ENCODE measurements around the gene KDELR1.
A peak's percentile ranks its signal among the peaks of the same experiment; 100 is the strongest.

KDELR1 gene

GRCh38 chr19:48371367-48371766 is 20.0 kb downstream of the KDELR1 start:
- DNase-seq (ENCODE audit: low read depth in 2 of 2), result no peak

- no peak for DNase-seq (ENCODE audit: low read depth in 2 of 2)
Observed at GRCh38 chr19:48370955-48371354, 20.4 kb downstream of the KDELR1 start.

GRCh38 chr19:48368936-48369335 is 22.4 kb downstream of the KDELR1 start:
- no peak for DNase-seq (ENCODE audit: low read depth in 2 of 2)

GRCh38 chr19:48367855-48368254 is 23.5 kb downstream of the KDELR1 start:
- no peak for DNase-seq (ENCODE audit: low read depth in 2 of 2)

GRCh38 chr19:48365602-48366001 is 25.7 kb downstream of the KDELR1 start:
- DNase-seq (ENCODE audit: low read depth in 2 of 2), result no peak

- no peak for DNase-seq (ENCODE audit: low read depth in 2 of 2)
Observed at GRCh38 chr19:48364598-48365348, 26.6 kb downstream of the KDELR1 start.

- DNase-seq (ENCODE audit: low read depth in 2 of 2), result peak; percentile 87 to 98
Observed at GRCh38 chr19:48363810-48364597, 27.3 kb downstream of the KDELR1 start, which contains the start of the genes SYNGR4 and TMEM143. SYNGR4 (plus strand) TSS chr19:48364367; CDS start chr19:48365843, 1,476 bp downstream. TMEM143 (minus strand) TSS chr19:48363940; CDS start chr19:48363920, 20 bp downstream.

- no peak for DNase-seq (ENCODE audit: low read depth in 2 of 2)
Observed at GRCh38 chr19:48363500-48363809, 27.9 kb downstream of the KDELR1 start.

GRCh38 chr19:48362716-48363499 is 28.4 kb downstream of the KDELR1 start:
- peak; percentile 67 to 70 for DNase-seq (ENCODE audit: low read depth in 2 of 2)

GRCh38 chr19:48361912-48362311 is 29.4 kb downstream of the KDELR1 start:
- DNase-seq (ENCODE audit: low read depth in 2 of 2), result no peak

- DNase-seq (ENCODE audit: low read depth in 2 of 2), result no peak
Observed at GRCh38 chr19:48359123-48359522, 32.2 kb downstream of the KDELR1 start.

- DNase-seq (ENCODE audit: low read depth in 2 of 2), result no peak
Observed at GRCh38 chr19:48355365-48355954, 35.9 kb downstream of the KDELR1 start.

GRCh38 chr19:48354332-48354992 is 36.9 kb downstream of the KDELR1 start:
- no peak for DNase-seq (ENCODE audit: low read depth in 2 of 2)

GRCh38 chr19:48353677-48354076 is 37.7 kb downstream of the KDELR1 start:
- DNase-seq (ENCODE audit: low read depth in 2 of 2), result no peak

- DNase-seq (ENCODE audit: low read depth in 2 of 2), result peak; percentile 57 to 75
Observed at GRCh38 chr19:48351341-48351752, 40.0 kb downstream of the KDELR1 start.

GRCh38 chr19:48350856-48351255 is 40.5 kb downstream of the KDELR1 start:
- no peak for DNase-seq (ENCODE audit: low read depth in 2 of 2)

GRCh38 chr19:48348737-48349136 is 42.6 kb downstream of the KDELR1 start:
- no peak for DNase-seq (ENCODE audit: low read depth in 2 of 2)

GRCh38 chr19:48348045-48348444 is 43.3 kb downstream of the KDELR1 start:
- DNase-seq (ENCODE audit: low read depth in 2 of 2), result no peak

- DNase-seq (ENCODE audit: low read depth in 2 of 2), result no peak
Observed at GRCh38 chr19:48346191-48346590, 45.2 kb downstream of the KDELR1 start.

GRCh38 chr19:48344892-48345291 is 46.5 kb downstream of the KDELR1 start:
- no peak for DNase-seq (ENCODE audit: low read depth in 2 of 2)

- no peak for DNase-seq (ENCODE audit: low read depth in 2 of 2)
Observed at GRCh38 chr19:48342841-48343540, 48.4 kb downstream of the KDELR1 start.
